ENCODE results near the gene TAAR9. TPM values are rescaled to one million over a fixed set of nuclear protein-coding genes. Genes with fewer than 3 reads are reported as not detected.
A peak's percentile ranks its signal among the peaks of the same experiment; 100 is the strongest.

TAAR9 gene
- not detected for total RNA-seq

- H3K27ac ChIP-seq = no peak within 1 kb of the TSS
- TF ChIP-seq CTCF (IDR thresholded peaks at IDR 0.05) (no peak), POLR2A (IDR thresholded peaks at IDR 0.05) (no peak)
- no peaks in the 10 kb centered on the region for H3K36me3 ChIP-seq
- H3K4me1 ChIP-seq = no peaks in the 10 kb centered on the region
- H3K27me3 ChIP-seq = no peaks in the 10 kb centered on the region
- no peak within 1 kb of the TSS for H3K4me3 ChIP-seq
- no peaks in the 10 kb centered on the region for H3K9me3 ChIP-seq
- DNase-seq = no peak
Observed at GRCh38 chr6:132537977-132538376, at the start of gene TAAR9. TSS of gene TAAR9 (plus strand) at chr6:132538277. CDS start at chr6:132538290, 13 bp downstream.

- Histone ChIP-seq H3K27me3 (no peaks in the 10 kb centered on the region), H3K4me1 (peaks cover 0 to 18% (median 4%) of the 10 kb centered on the region in 4 donors), H3K27ac (peak overlapping the region in 1 of 4 donors; percentile 74), H3K9me3 (no peaks in the 10 kb centered on the region), H3K4me3 (no peak overlapping the region), H3K36me3 (peaks cover 0 to 14% (median 0%) of the 10 kb centered on the region in 3 donors)
- TF ChIP-seq POLR2A (IDR thresholded peaks at IDR 0.05) = no peak
- TF ChIP-seq CTCF (IDR thresholded peaks at IDR 0.05) = no peak
- DNase-seq = no peak
Observed at GRCh38 chr6:132489376-132489775, 48.7 kb upstream of the TAAR9 start.

- DNase-seq = peak in 1 of 3 donors; percentile 42
- Histone ChIP-seq H3K36me3 (peaks cover 0 to 20% (median 0%) of the 10 kb centered on the region in 3 donors), H3K27ac (peak overlapping the region in 2 of 4 donors; percentile 19 to 74), H3K4me1 (peaks cover 0 to 18% (median 7%) of the 10 kb centered on the region in 4 donors), H3K9me3 (no peaks in the 10 kb centered on the region), H3K4me3 (no peak overlapping the region), H3K27me3 (no peaks in the 10 kb centered on the region)
- TF ChIP-seq CTCF (IDR thresholded peaks at IDR 0.05) (no peak), POLR2A (IDR thresholded peaks at IDR 0.05) (no peak)
Observed at GRCh38 chr6:132490024-132490423, 48.1 kb upstream of the TAAR9 start.

- Histone ChIP-seq H3K9me3 (no peaks in the 10 kb centered on the region), H3K36me3 (peaks cover 0 to 20% (median 0%) of the 10 kb centered on the region in 3 donors), H3K27ac (peak overlapping the region; percentile 19 to 74 (median 24)), H3K27me3 (no peaks in the 10 kb centered on the region), H3K4me1 (peaks cover 0 to 22% (median 7%) of the 10 kb centered on the region in 4 donors), H3K4me3 (peak overlapping the region in 2 of 4 donors; percentile 4 to 8)
- DNase-seq = peak in 1 of 3 donors; percentile 54
- TF ChIP-seq POLR2A (IDR thresholded peaks at IDR 0.05) (no peak), CTCF (IDR thresholded peaks at IDR 0.05) (no peak)
Observed at GRCh38 chr6:132490478-132491204, 47.4 kb upstream of the TAAR9 start.

GRCh38 chr6:132491303-132491702, 46.8 kb upstream of the TAAR9 start:
- Histone ChIP-seq H3K9me3 (no peaks in the 10 kb centered on the region), H3K27ac (peak overlapping the region in 1 of 4 donors; percentile 74), H3K4me3 (no peak overlapping the region), H3K4me1 (peaks cover 0 to 28% (median 7%) of the 10 kb centered on the region in 4 donors), H3K27me3 (no peaks in the 10 kb centered on the region), H3K36me3 (peaks cover 0 to 20% (median 0%) of the 10 kb centered on the region in 3 donors)
- peak in 1 of 3 donors; percentile 33 for DNase-seq
- no peak for TF ChIP-seq POLR2A (IDR thresholded peaks at IDR 0.05)
- TF ChIP-seq CTCF (IDR thresholded peaks at IDR 0.05) = no peak

Measured in Peyer's patch (tissue), 4 donors.